H9 (cell line): ENCODE results near the gene C10orf71. TPM values are rescaled to one million over a fixed set of nuclear protein-coding genes. Genes with fewer than 3 reads are reported as not detected.

ENCODE experiments used
- DNase-seq: peaks from one replicate; pipeline ENCODE4 v3.0.0-alpha.2; 2017
- H2AFZ ChIP-seq: one replicate; pipeline ENCODE4 v1.6.1; 2013; ENCODE audit warnings: mild to moderate bottlenecking, low read length, control low read depth, moderate library complexity
- H2AK5ac ChIP-seq: 2 replicates; pipeline ENCODE4 v1.6.1; 2013; ENCODE audit warnings: low read length, control low read depth, mixed read lengths; ENCODE audit not compliant: insufficient read length
- H2BK120ac ChIP-seq: one replicate; pipeline ENCODE4 v1.6.1; 2013; ENCODE audit warnings: low read depth, mild to moderate bottlenecking, low read length, control low read depth, inconsistent platforms; ENCODE audit not compliant: poor library complexity, severe bottlenecking
- H2BK12ac ChIP-seq: 2 replicates; pipeline ENCODE4 v1.6.1; 2013; ENCODE audit warnings: low read length, control low read depth, mixed read lengths, low read depth; ENCODE audit not compliant: insufficient read length
- H2BK15ac ChIP-seq: 2 replicates; pipeline ENCODE4 v1.6.1; 2013; ENCODE audit warnings: low read depth, low read length, control low read depth
- H2BK20ac ChIP-seq: one replicate; pipeline ENCODE4 v1.6.1; 2013; ENCODE audit warnings: low read depth, mild to moderate bottlenecking, low read length, control low read depth, inconsistent platforms; ENCODE audit not compliant: poor library complexity, severe bottlenecking
- H2BK5ac ChIP-seq: 2 replicates; pipeline ENCODE4 v1.6.1; 2013; ENCODE audit warnings: low read length, control low read depth, mixed read lengths; ENCODE audit not compliant: insufficient read length
- H3K14ac ChIP-seq: 2 replicates; pipeline ENCODE4 v1.6.1; 2013; ENCODE audit warnings: low read length, control low read depth; ENCODE audit not compliant: insufficient read depth
- H3K18ac ChIP-seq: 2 replicates; pipeline ENCODE4 v1.6.1; 2013; ENCODE audit warnings: low read depth, mild to moderate bottlenecking, mixed read lengths, low read length, control low read depth; ENCODE audit not compliant: insufficient read length
- H3K23ac ChIP-seq: 2 replicates; pipeline ENCODE4 v1.6.1; 2013; ENCODE audit warnings: low read length, control low read depth, mixed read lengths, low read depth; ENCODE audit not compliant: insufficient read length
- H3K23me2 ChIP-seq: 2 replicates; pipeline ENCODE4 v1.6.1; 2013; ENCODE audit warnings: low read depth, mild to moderate bottlenecking, mixed read lengths, low read length, control low read depth; ENCODE audit not compliant: insufficient read length, poor library complexity, severe bottlenecking
- H3K27ac ChIP-seq: 2 replicates; pipeline ENCODE4 v1.5.1; 2013; ENCODE audit warnings: low read length, control low read depth, mixed read lengths, low read depth; ENCODE audit not compliant: insufficient read length
- H3K27me3 ChIP-seq: 2 replicates; pipeline ENCODE4 v1.6.1; 2013; ENCODE audit warnings: low read length, control low read depth, inconsistent platforms; ENCODE audit not compliant: insufficient read depth
- H3K4ac ChIP-seq: 2 replicates; pipeline ENCODE4 v1.6.1; 2013; ENCODE audit warnings: low read depth, mild to moderate bottlenecking, control low read depth, inconsistent platforms, low read length, moderate library complexity
- H3K4me1 ChIP-seq: 2 replicates; pipeline ENCODE4 v1.6.1; 2013; ENCODE audit warnings: low read length, control low read depth, inconsistent platforms; ENCODE audit not compliant: insufficient read depth
- H3K4me2 ChIP-seq: 2 replicates; pipeline ENCODE4 v1.6.1; 2013; ENCODE audit warnings: low read length, control low read depth, mixed read lengths; ENCODE audit not compliant: insufficient read length, insufficient read depth
- H3K56ac ChIP-seq: 2 replicates; pipeline ENCODE4 v1.6.1; 2013; ENCODE audit warnings: low read depth, mild to moderate bottlenecking, mixed read lengths, low read length, control low read depth; ENCODE audit not compliant: insufficient read length
- H3K79me1 ChIP-seq: 2 replicates; pipeline ENCODE4 v1.6.1; 2013; ENCODE audit warnings: low read depth, mild to moderate bottlenecking, moderate library complexity, low read length, control low read depth, inconsistent platforms; ENCODE audit not compliant: insufficient read depth, poor library complexity, severe bottlenecking
- H3K79me2 ChIP-seq: 2 replicates; pipeline ENCODE4 v1.6.1; 2013; ENCODE audit warnings: low read length, control low read depth, inconsistent platforms; ENCODE audit not compliant: insufficient read depth
- H3K9ac ChIP-seq: 2 replicates; pipeline ENCODE4 v1.6.1; 2013; ENCODE audit warnings: low read length, control low read depth, mixed read lengths; ENCODE audit not compliant: insufficient read length; ENCODE audit errors: extremely low read depth
- H3K9me3 ChIP-seq: one replicate; pipeline ENCODE4 v1.6.1; 2013; ENCODE audit warnings: low read depth, low read length, inconsistent platforms; ENCODE audit not compliant: control insufficient read depth
- H3T11ph ChIP-seq: one replicate; pipeline ENCODE4 v1.6.1; 2013; ENCODE audit warnings: mild to moderate bottlenecking, low read length, control low read depth, inconsistent platforms
- H4K20me1 ChIP-seq: one replicate; pipeline ENCODE4 v1.6.1; 2013; ENCODE audit not compliant: control insufficient read depth, insufficient read length, insufficient read depth
- H4K5ac ChIP-seq: 2 replicates; pipeline ENCODE4 v1.6.1; 2013; ENCODE audit warnings: low read depth, mild to moderate bottlenecking, mixed read lengths, low read length, control low read depth; ENCODE audit not compliant: insufficient read length
- H4K8ac ChIP-seq: replicated peaks from 2 replicates; pipeline ENCODE4 v1.6.1; 2013; ENCODE audit warnings: low read length, control low read depth, mixed read lengths, low read depth; ENCODE audit not compliant: insufficient read length
- H4K91ac ChIP-seq: 2 replicates; pipeline ENCODE4 v1.6.1; 2013; ENCODE audit warnings: low read depth, mild to moderate bottlenecking, moderate library complexity, mixed read lengths, low read length, control low read depth; ENCODE audit not compliant: insufficient read length
- H3K27ac Mint-ChIP-seq, 3 experiments: 2 replicates in 2 of 3; 3 replicates in 1 of 3; pipeline ENCODE4 v1.8.0; 2020 to 2021; ENCODE audit warnings: mixed read lengths in 3 of 3, mild to moderate bottlenecking in 1 of 3, moderate library complexity in 1 of 3
- H3K27me3 Mint-ChIP-seq: 2 replicates; pipeline ENCODE4 v1.8.0; 2021; ENCODE audit warnings: low read depth, mild to moderate bottlenecking, moderate library complexity, mixed read lengths
- H3K36me3 Mint-ChIP-seq, 3 experiments: 2 replicates in 2 of 3; 3 replicates in 1 of 3; pipeline ENCODE4 v1.8.0; 2020 to 2021; ENCODE audit warnings: low read depth in 3 of 3, mixed read lengths in 3 of 3; ENCODE audit not compliant: insufficient read depth in 1 of 3
- H3K4me1 Mint-ChIP-seq, 2 experiments: 2 replicates each; pipeline ENCODE4 v1.8.0; 2020; ENCODE audit warnings: mixed read lengths in 2 of 2
- H3K4me3 Mint-ChIP-seq, 2 experiments: 2 replicates in 1 of 2; 3 replicates in 1 of 2; pipeline ENCODE4 v1.8.0; 2020 to 2021; ENCODE audit warnings: mild to moderate bottlenecking in 2 of 2, mixed read lengths in 2 of 2, moderate library complexity in 1 of 2
- H3K9me3 Mint-ChIP-seq, 2 experiments: 2 replicates in 1 of 2; 3 replicates in 1 of 2; pipeline ENCODE4 v1.8.0; 2020; ENCODE audit warnings: mild to moderate bottlenecking in 2 of 2, mixed read lengths in 2 of 2, moderate library complexity in 1 of 2
- WGBS: extraction: QIAGEN DNeasy Blood & Tissue Kit; methylation state at CpG from one replicate; pipeline ENCODE4 v1.1.7; 2013; ENCODE audit warnings: missing lambda C conversion rate, low lambda C conversion rate, mixed read lengths; ENCODE audit not compliant: insufficient read length; ENCODE audit errors: extremely low coverage; 5-methylcytosine and 5-hydroxymethylcytosine counted together
- total RNA-seq: library from RNA; stranded (reverse); gene quantifications from 2 replicates; pipeline ENCODE4 v1.2.1, GENCODE V29; 2021
- TF ChIP-seq, protein P1 (sequence below): fragments of 200-600 bp; sonication (generic); conservative IDR thresholded peaks from 3 replicates; pipeline ENCODE4 v1.8.0; 2021; ENCODE audit warnings: antibody characterized with exemption, mild to moderate bottlenecking

Gene C10orf71
- total RNA-seq, 1 experiment from 2014 or later = not detected

DNA sequence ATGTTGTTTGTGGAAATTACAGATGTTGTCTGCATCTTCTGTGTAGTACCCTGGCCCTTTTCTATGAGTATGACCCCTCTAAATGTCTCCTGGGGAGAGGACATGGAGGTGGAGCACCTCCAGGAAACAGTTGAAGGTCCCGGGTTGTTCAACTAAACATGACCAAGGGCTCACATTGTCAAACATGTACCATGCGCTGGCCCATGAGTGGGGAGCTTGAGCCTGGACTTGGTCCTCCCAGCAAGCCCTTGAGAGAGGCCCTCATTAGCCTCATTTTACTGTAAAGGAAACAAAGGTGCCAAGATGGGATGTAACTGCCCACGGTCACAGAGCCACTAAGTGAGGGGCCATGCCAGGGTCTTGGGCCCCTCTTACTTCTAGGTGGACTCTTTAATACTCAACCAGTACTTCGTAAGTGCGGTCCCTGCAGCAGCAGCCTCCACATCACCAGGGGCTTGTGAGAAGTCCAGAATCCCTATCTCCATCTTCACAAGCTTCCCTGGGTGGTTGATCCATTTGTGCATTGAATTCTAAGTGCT is 31.2 kb downstream of the C10orf71 start:
- Histone ChIP-seq H3K79me2 (no peaks in the 10 kb centered on the region), H2BK5ac (no peak overlapping the region), H3K4me2 (no peak overlapping the region), H3K56ac (no peak overlapping the region), H2BK120ac (no peak overlapping the region), H2BK12ac (no peak overlapping the region), H3K9ac (no peak overlapping the region), H3K4me1 (no peaks in the 10 kb centered on the region), H4K20me1 (no peaks in the 10 kb centered on the region), H2BK15ac (no peak overlapping the region), H3K27me3 (no peaks in the 10 kb centered on the region), H2AFZ (no peak overlapping the region), H3K18ac (no peak overlapping the region), H4K5ac (no peak overlapping the region), H3K79me1 (no peaks in the 10 kb centered on the region), H3K23ac (no peak overlapping the region), H4K8ac (no peak overlapping the region), H3K9me3 (no peaks in the 10 kb centered on the region), H3K23me2 (no peaks in the 10 kb centered on the region), H3K14ac (no peak overlapping the region; the same call in 1 of the 2 replicates), H3T11ph (no peak overlapping the region), H2BK20ac (no peak overlapping the region), H2AK5ac (no peak overlapping the region), H3K4ac (no peak overlapping the region), H3K27ac (no peak overlapping the region), H4K91ac (no peak overlapping the region)
- H3K27me3 Mint-ChIP-seq = peaks cover 17% of the 10 kb centered on the region
- peaks cover 4 to 6% of the 10 kb centered on the region in 2 experiments for H3K4me1 Mint-ChIP-seq
- DNase-seq = no peak
- H3K9me3 Mint-ChIP-seq = no peaks in the 10 kb centered on the region; a peak in 2 of 5 replicates
- H3K36me3 Mint-ChIP-seq = no peaks in the 10 kb centered on the region
- H3K4me3 Mint-ChIP-seq = no peak overlapping the region
- no peak overlapping the region for H3K27ac Mint-ChIP-seq
- TF ChIP-seq, protein P1, sequence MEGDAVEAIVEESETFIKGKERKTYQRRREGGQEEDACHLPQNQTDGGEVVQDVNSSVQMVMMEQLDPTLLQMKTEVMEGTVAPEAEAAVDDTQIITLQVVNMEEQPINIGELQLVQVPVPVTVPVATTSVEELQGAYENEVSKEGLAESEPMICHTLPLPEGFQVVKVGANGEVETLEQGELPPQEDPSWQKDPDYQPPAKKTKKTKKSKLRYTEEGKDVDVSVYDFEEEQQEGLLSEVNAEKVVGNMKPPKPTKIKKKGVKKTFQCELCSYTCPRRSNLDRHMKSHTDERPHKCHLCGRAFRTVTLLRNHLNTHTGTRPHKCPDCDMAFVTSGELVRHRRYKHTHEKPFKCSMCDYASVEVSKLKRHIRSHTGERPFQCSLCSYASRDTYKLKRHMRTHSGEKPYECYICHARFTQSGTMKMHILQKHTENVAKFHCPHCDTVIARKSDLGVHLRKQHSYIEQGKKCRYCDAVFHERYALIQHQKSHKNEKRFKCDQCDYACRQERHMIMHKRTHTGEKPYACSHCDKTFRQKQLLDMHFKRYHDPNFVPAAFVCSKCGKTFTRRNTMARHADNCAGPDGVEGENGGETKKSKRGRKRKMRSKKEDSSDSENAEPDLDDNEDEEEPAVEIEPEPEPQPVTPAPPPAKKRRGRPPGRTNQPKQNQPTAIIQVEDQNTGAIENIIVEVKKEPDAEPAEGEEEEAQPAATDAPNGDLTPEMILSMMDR = no peak
- WGBS = no CpG with 5 or more reads among the region's 5 CpGs
